Ishikawa (cell line): ENCODE measurements around the gene SNED1.

ENCODE experiments used
- CEBPB ChIP-seq: IDR thresholded peaks from 2 replicates; pipeline ENCODE4 v1.6.1; 2012
- CREB1 ChIP-seq: IDR thresholded peaks from 2 replicates; pipeline ENCODE4 v1.6.1; 2012; ENCODE audit warnings: low read depth
- EGR1 ChIP-seq: IDR thresholded peaks from 2 replicates; pipeline ENCODE4 v1.6.1; 2012
- EP300 ChIP-seq: IDR thresholded peaks from 2 replicates; pipeline ENCODE4 v1.6.1; 2012; ENCODE audit warnings: borderline replicate concordance
- FOXM1 ChIP-seq: IDR thresholded peaks from 2 replicates; pipeline ENCODE4 v1.6.1; 2012; ENCODE audit warnings: low read depth, borderline replicate concordance
- MAX ChIP-seq: IDR thresholded peaks from 2 replicates; pipeline ENCODE4 v1.6.1; 2012
- NFIC ChIP-seq: IDR thresholded peaks from 2 replicates; pipeline ENCODE4 v1.6.1; 2012
- RAD21 ChIP-seq: IDR thresholded peaks from 2 replicates; pipeline ENCODE4 v1.6.1; 2012; ENCODE audit warnings: low read depth
- REST ChIP-seq: IDR thresholded peaks from 2 replicates; pipeline ENCODE4 v1.6.1; 2012; ENCODE audit warnings: low read depth, mild to moderate bottlenecking
- TAF1 ChIP-seq: IDR thresholded peaks from 2 replicates; pipeline ENCODE4 v1.6.1; 2012; ENCODE audit warnings: low read depth, mild to moderate bottlenecking
- TCF12 ChIP-seq: IDR thresholded peaks from 2 replicates; pipeline ENCODE4 v1.6.1; 2012; ENCODE audit warnings: low read depth
- TEAD4 ChIP-seq: IDR thresholded peaks from 2 replicates; pipeline ENCODE4 v1.6.1; 2012
- USF1 ChIP-seq: IDR thresholded peaks from 2 replicates; pipeline ENCODE4 v1.6.1; 2012
- YY1 ChIP-seq: IDR thresholded peaks from 2 replicates; pipeline ENCODE4 v1.6.1; 2012; ENCODE audit warnings: low read depth
- ZBTB7A ChIP-seq: IDR thresholded peaks from 2 replicates; pipeline ENCODE4 v1.6.1; 2012; ENCODE audit warnings: low read depth

Gene SNED1

GRCh38 chr2:241110607-241111439 lies 112.4 kb downstream of the SNED1 start:
- TF ChIP-seq USF1 = no peak

GRCh38 chr2:241111440-241111805 lies 113.0 kb downstream of the SNED1 start:
- TF ChIP-seq TAF1 = no peak
- TF ChIP-seq MAX = no peak
- no peak for TF ChIP-seq RAD21
- no peak for TF ChIP-seq TEAD4
- TF ChIP-seq REST = no peak
- TF ChIP-seq EGR1 = no peak
- TF ChIP-seq TCF12 = no peak
- no peak for TF ChIP-seq ZBTB7A
- TF ChIP-seq CEBPB = no peak
- no peak for TF ChIP-seq EP300
- no peak for TF ChIP-seq NFIC
- TF ChIP-seq CREB1 = no peak
- no peak for TF ChIP-seq USF1
- no peak for TF ChIP-seq FOXM1
- TF ChIP-seq YY1 = no peak

GRCh38 chr2:241112046-241112445 lies 113.6 kb downstream of the SNED1 start:
- TF ChIP-seq MAX (no peak), RAD21 (no peak), EP300 (no peak), YY1 (no peak), TEAD4 (no peak), ZBTB7A (no peak), CREB1 (no peak), REST (no peak), TCF12 (no peak)

GRCh38 chr2:241112592-241112991 lies 114.2 kb downstream of the SNED1 start:
- TF ChIP-seq EP300 (no peak), NFIC (no peak), MAX (no peak), YY1 (no peak), CREB1 (no peak), ZBTB7A (no peak), RAD21 (no peak)

GRCh38 chr2:241114836-241115235 lies 116.4 kb downstream of the SNED1 start:
- no peak for TF ChIP-seq TCF12
- no peak for TF ChIP-seq USF1
- TF ChIP-seq RAD21 = no peak
- TF ChIP-seq CREB1 = no peak
- TF ChIP-seq MAX = no peak

- TF ChIP-seq YY1 = no peak
- no peak for TF ChIP-seq USF1
- no peak for TF ChIP-seq RAD21
- TF ChIP-seq MAX = no peak
- no peak for TF ChIP-seq CREB1
- no peak for TF ChIP-seq EGR1
- no peak for TF ChIP-seq REST
- no peak for TF ChIP-seq TEAD4
- TF ChIP-seq FOXM1 = no peak
Measured at GRCh38 chr2:241115361-241115760, 116.9 kb downstream of the SNED1 start.
